Skin of body (tissue), 2 donors: Measurements from ENCODE around the gene LAPTM5. TPM values are rescaled to one million over a fixed set of nuclear protein-coding genes. Genes with fewer than 3 reads are reported as not detected.
"Not testable (repeated sequence)": the region's sequence is repeated elsewhere in the genome, so short reads cannot be mapped to it uniquely, and the experiment has no call there.

Experiments
- DNase-seq: peaks from one replicate; lab custom pipeline; 2025; lab: John Stamatoyannopoulos, UW
- total RNA-seq: library from RNA; depleted of rRNA; stranded (reverse); fragments of >200 nt; gene quantifications from one replicate; pipeline ENCODE4 v1.2.3, GENCODE V29; 2014

The LAPTM5 gene
- total RNA-seq, 1 donor from 2014 or later, result 16.8 TPM

DNA sequence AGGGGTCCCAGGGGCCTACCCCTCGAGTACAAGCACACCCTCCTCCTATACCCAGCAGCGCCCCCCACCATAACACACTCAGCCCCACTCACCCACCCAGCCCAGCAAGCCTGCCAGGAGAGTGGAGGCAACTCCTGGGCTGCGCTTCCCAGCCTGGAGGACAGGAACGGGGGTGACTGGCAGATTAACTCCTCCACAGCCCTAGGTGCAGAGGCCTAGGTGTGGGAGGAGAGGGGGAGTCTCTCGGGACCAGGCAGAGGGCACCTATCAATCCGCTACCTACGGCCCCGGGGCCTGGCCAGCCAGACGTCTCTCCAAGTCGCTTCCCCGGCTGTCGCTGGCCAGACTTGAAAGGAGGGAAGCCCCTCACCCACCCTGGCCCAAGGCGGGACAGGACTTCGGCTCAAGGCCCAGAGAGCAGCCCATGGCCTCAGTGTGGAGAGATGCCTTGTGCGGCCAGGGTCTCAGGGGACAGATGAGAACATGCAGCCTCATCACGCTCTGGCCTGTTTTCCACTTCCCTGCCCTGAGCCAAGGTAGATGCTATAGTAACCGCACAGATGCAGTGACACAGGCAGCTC is 59.1 kb downstream of the LAPTM5 start:
- no peak for DNase-seq

DNA sequence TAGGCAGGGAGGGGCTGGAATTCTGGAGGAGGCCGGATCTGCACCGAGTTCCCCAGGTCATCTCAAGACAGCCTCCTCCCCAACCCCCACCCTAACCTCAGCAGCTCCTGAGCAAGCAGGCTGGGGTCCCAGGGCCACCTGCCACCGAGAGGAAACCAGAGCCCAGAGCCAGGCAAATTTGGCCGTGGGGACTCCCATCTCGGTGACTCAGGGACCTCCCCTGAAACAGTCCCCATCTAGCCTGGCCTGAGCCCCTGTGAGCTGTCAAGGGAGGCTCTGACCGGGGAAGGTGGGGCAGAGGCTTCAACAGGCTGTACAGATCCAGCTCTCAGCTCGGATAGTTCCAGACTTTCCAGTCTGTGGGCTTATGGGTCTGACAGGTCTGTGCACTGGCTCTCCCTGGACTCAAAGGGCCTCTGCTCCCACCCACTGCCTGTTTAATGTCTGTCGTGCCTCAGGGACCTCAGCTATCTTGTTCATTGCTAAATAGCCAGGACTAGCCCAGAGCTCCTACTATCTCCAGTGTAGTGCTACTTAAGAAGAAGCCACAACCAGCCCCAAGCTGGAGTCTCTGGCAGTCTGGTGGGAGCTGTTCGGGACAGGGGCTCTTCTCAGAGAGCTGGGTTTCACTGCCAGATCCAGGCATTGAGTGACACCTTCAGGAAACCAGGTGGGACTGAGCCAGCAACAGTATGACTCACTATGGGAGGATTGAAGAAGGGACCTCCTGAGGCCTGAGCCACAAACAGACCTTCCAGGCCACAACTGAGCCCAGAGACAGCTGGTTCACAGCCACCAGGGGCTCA is 59.8 kb downstream of the LAPTM5 start:
- no peak for DNase-seq

DNA sequence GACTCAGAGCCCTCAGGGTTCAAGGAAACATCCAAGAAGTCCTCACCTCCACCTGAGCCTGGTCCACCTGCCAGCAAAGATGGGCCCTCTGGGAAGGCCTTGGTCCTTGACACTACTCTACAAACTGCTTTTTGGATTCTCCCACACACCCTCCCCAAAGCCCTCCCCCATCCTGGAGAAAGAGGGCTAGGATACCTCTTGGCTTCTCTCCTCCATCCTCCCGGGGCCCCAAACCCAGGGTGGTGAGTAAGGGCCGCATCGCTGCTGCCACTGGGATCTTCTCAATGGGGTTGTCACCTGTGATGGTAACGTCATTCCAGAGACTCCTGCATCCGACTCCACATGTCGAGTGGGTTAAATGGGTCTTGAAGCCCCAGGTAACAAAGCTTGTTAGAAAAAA is 60.7 kb downstream of the LAPTM5 start:
- no peak for DNase-seq

DNA sequence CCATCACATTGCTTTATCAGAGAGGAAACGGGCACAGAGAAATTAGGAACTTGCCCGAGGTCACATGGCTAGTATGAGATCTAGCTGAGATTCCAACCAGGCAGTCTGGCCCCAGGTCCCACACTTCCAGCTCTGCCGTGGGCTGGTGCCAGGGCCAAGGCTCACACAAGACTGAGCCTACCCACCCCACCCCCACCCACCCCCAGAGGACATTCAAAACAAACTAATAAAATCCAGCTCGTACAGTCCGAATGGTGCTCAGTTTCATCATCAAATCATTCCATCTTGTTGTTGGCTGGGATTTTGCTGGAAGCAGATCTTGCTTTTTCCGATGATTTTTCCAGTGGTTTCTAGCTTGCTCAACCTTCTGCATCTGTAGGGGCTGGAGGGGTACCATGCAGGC is 62.1 kb downstream of the LAPTM5 start:
- peak; percentile 53 for DNase-seq

DNA sequence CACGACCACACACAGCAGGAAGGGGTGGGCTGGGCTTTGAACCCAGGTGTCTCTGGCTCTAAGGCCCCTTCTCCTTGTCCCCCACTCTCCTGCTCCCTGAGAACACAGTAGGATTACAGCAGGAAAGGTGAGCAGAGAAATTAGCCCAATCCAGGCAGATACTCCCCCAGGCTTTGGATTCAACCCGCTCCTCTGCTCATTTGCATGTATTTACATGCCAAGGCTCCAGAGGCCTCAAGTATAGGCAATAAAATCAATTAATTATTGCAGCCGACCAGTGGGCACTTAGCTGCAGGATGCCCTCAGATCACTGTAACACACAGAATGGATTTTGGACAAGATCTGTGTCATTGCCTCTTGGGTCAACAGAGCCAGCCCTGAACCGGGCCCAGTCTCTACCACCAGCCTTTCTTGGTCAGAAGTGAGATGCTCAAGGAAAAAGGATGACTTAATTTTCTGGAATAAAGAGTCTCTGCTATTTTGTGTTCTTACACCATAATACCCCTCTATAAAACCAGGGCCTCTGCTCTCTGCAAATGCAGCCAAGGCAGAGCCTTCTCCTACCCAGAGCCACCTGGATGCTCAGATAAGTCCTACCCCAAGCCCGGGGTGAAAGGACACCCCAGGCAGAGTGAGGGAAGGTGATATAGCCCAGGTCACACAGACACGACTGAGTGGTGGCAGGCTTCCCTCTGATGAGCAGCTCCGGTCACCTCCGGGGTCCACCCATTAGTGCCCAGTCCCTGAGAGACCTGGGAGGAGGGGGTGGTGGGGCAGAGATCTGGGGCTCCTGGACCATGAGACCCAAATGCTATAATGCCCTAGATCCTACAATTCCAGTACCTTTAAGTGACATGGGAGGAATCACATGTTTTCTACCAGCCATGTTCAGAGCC is 63.0 kb downstream of the LAPTM5 start:
- no peak for DNase-seq

DNA sequence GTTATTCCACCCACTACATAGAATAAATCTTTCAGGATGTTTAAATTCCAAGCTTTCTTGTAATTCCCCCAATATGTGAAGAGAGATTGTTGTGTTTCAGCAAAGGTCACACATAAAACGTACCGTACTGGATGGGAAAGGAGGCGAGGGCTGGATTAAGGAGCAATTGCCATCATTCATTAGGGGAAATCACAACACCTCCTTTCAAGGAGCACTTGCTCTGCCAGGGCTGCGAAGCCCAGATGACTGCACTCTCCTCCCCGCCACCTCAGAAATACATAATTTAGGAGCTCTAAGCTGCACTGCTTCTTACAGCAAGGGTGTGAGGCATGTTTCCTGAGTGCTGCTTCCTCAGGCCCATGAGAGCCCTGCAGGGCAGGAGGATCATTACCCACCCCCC is 63.8 kb downstream of the LAPTM5 start:
- no peak for DNase-seq

DNA sequence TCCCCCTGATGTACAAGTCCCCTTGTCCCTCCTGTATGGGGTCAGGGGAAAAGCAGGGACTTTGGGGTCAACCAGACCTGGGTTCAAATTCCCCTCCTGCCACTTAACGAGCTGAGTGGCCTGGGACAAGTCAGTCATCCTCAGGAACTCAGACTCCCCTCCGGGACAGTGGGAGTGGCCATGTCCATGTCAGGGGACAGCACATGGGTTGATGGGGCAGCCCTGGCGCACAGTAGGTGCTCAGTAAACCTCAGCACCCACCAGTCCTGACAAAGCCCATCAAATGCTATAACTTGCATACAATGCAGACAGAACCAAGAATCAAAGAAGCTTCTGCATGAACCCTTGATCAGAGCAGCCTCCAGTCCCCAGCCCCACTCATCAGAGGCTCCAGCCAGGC is 64.2 kb downstream of the LAPTM5 start:
- no peak for DNase-seq

DNA sequence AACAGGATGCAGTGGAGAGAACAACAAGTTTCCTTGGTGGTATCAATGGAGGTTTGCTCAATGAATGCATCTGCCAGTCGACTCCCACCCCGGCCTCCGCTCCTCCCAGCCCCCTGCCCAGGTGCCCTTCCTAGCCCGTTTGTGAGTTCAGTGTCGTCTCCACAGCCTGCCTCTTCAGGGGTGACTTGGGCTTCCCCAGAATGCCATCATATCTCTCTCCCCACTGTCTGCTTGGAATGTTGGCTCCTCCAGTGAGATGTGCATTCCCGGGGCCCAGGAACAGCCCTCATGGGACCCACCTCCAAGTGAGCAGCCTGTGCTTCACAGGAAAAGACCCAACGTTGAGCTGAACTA is 64.6 kb downstream of the LAPTM5 start:
- DNase-seq, result no peak

DNA sequence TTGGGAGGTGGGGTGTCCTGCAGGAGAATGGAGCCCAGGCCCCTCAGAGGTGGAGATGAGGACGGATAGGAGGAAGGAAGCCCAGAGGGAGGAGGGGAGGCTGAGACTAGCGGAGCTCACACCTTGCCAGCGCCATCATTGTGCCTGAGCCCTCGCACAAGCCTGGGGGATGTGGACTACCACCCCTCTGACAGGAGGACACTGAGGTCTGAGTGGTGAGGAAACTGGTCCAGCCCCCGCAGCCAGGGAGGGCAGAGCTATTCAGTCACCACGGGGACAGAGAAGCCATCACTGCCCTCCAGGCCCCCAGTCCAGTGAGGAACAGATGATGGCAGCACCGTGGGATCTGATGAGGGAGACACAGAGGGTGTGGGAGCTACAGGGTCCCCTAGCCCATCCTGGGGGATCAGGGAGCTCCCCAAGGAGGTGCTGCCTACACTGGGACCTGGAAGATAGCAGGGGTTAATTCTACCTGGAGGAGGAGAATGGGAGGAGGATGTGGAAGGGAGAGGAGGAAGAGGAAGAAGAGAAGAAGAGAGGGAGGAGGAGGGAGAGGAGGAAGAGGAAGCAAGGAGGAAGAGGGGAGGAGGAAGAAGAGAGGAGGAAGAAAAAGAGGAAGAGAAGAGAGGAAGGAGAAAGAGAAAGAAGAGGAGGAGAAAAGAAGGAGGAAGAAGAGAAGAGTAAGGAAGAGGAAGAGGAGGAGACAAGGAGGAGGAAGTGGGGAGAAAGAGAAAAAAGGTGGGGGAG is 65.2 kb downstream of the LAPTM5 start:
- no peak for DNase-seq

DNA sequence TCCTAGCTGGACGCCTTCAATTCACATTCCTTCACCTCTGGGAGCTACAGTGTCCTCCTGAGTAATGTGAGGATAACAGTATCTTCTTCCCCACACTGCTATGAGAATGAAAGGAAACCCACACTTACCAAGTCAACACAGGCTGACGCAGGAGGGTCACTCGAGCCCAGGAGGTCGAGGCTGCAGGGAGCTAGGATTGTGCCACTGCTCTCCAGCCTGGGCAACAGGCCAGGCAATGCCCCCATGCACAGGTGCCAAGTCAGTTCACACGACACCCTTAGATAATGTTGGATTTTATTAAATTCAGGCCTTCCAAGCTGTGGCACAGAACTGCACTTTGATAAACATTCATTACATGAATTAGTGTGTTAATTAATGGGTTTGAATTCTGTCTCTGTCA is 66.1 kb downstream of the LAPTM5 start:
- DNase-seq, result no peak

DNA sequence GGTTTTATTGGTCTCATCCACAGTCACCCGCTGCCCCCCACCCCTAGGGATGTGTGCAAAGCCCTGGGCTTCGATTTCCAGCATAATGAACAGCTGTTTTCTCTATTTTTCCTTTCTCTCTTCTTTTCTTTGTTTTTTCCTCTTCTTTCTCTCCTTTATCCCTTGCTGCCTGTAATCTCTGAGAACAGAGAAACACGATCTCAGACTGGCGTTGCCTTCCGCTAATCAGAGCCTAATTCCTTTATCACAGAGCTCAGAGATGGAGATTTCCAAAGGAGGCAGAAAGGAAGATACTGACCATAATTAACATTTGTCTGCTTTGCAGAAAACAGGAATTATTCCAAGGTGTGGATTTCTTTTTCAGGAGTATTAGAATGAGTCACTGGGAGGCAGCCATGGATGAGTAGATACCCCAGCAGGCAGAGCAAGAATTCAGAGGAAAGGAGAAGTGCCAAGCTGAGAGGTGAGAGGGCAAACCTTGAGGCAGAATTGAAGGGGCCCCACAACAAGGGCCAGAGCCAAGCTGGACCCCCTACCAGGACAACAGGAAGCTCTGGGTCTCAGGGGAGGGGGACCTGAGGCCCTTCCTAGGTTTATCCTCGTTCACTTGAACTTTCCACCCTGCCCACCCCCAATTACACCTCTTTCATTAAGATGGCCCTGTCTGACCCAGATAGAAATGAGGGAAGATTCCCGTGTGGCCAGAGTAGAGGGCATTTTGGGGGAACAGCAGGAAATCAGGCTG is 67.5 kb downstream of the LAPTM5 start:
- DNase-seq, result no peak

DNA sequence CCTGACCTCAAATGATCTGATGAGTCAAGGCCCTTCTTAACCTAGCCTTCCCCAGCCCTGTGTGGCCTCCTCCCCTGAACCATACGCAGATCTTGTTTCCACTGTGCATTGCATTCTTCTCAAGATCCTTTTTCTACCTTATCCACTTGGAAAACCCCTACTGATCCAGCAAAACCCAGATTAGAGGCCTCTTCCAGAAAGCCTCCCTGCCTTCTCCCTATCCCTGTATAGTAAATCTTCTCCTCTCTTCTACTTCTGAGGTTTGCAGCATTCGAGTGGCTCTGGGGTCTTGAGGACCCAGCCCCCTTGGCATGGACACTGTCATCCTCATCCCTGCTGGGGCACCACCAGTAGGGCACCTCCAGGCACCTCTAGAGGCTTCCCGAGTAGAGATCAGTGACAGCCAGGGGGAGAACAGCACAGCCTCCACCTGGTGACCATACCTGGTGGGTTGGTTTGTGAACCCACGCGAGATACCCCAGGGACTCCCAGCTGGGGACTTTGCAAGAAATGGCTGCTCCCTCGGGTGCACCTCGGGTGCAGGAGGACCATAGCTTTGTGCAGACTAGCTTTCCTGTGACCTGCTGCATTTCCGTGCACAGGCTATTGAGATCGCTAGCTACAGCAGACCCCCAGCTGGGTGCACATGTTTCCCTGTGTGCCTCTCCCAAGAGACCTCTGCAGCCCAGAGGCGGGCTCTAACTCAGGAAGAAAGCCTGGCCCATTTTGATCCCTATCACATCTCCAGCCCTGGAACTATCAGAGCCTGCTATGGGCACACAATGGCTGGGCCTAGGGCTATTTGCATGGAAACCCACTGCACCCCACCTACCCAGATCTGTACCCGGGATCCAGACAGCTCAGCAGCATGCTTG is 68.4 kb downstream of the LAPTM5 start:
- DNase-seq, result no peak

DNA sequence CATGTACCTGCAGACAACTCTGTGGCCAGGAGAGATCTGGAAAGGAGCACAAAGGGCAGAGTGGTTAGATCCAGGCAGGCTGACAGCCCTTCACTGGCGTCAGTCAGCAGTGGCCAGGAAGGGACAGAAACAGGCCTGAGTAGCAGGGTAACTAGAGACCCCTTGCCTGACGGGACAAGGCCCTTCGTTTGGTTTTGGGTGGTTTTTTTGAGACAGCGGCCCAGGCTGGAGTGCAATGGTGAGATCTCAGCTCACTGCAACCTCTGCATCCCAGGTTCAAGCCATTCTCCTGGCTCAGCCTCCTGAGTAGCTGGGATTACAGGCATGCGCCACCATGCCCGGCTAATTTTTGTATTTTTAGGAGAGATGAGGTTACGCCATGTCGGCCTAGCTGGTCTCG is 69.1 kb downstream of the LAPTM5 start:
- not testable (repeated sequence) for DNase-seq

DNA sequence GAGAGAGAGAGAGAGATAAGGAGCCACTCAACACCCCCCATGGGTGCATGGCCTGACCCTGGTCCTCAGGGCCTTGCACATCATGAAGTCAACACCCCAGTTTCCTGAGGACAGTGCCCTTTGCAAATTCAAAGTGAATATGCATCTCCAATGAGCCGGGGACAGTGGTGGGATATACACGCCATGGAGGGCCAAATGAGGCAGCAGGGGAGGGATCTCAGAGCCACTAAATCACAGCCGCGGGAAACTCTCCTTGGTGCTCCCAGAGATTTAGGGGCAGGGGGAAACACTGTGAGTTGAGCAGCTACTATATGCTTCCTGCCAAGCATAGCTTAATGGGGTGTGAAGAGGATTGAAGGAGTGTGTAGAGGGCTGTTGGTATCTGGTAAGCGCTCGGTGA is 69.7 kb downstream of the LAPTM5 start:
- DNase-seq, result no peak

DNA sequence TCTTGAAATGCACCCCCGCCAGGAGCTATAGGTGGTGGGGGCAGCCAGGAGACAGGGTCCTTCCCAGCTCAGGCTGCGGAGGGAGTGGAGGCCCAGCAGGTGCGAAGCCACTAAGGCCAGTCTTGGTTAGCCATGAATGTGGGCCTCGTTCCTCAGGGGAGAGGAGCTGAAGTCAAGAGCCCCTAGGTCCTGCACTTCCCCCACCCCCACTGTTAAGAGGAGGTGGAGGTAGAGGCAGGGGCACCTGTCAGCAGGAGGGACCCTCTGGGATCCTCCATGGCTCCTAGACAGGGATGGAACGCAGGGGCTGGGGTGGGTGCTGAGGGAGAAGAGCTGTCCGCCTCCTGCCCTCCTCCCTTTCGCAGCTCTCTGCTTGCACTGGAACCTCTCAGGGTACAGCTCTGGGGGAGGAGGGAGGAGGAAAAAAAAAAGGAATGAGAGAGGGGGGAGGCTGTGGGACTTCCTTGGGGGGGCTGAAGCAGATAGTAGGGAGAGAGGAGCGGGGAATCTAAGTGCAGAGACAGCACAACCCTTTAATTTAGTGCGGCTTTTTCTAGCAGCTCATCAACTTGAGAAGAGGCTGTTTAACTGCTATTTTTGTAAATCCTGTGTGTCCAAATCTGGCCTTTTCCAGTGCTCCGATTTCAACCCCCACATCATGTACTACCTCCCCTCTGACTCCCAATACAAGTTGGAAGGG is 71.2 kb downstream of the LAPTM5 start:
- no peak for DNase-seq

DNA sequence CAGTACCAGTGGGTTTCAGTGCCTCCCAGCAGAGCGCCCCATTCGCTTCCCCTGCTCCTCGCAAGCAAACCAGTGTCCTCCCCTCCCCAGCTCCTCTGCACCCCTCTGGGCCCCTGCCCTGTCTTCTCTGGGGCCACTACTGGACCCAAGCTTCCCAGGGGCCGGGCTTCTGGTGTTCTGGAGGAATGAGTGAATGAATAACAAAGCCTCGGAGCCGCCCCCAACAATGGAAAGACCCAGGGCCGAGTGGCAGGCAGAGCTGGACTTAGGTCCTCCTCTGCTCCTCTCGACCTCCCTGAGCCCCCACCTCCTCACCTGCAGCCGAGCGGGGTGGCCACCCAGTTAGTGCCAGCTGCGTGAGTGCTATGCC is 71.8 kb downstream of the LAPTM5 start:
- DNase-seq, result no peak

DNA sequence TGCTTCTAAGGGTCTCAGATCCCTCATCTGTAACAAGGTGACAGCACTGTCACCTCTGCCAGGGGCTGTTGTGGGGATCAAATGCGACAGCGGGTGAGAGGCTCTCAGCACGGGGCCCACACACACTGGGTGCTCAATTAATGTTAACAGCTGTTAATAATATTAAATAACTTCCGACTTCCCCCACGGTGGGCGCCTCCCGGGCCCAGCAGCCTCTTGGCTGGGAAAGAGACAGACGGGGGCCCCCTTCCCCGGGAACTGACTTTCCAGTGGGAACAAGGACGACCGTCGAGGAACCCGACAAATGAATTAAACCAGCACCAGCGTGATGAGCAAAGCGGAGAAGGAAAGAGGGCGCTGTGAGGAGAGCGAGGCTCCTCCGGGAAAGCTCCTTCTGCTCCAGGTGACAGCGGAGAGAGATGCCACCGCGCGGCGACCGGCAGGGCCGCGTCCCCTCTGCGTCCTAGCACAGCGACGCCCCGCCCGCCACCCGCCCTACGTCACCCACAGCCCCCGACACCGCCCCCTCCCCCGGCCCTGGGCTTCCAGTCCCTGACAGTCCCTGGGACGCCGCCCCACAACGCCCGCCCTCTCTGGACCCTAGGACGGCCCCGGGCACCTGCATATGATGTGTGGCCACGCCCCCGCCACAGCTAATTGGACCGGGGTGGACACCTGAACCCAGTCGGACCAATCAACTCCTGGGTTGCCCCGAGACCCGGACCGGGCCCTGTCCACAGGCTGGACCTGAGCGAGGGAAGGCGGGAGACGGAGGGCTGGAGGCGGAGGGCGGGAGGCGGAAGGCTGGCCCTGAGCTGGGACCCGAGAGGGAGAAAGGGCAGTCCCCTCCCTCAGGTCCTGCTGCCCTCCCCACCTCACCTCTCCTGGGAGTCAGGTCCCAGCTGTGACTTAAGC is 72.4 kb downstream of the LAPTM5 start:
- no peak for DNase-seq

DNA sequence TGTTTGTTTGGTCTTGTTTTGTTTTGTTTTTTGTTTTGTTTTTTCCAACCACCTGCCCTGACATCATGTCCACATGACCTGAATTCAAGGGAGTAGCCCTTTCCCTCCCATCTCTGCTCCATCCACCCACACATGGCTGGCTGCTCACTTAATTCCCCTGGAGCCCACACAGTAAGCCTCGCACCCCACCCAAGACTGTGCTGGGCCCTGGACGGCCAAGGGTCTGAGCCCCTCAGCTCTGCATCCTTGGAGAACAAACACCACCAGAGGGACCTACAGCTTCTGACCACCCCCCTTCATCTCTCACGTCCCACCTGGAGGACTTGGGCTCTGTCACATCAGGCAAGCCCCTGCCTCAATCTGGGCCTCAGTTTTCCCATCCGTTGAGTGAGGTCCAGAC is 73.3 kb downstream of the LAPTM5 start:
- DNase-seq, result no peak
